Right renal pelvis (tissue), 4 donors: ENCODE measurements around the gene EPRS1. TPM values are rescaled to one million over a fixed set of nuclear protein-coding genes. Genes with fewer than 3 reads are reported as not detected.
"Not testable (repeated sequence)": the region's sequence is repeated elsewhere in the genome, so short reads cannot be mapped to it uniquely, and the experiment has no call there.

Source experiments
- DNase-seq, 4 donors: peaks; one replicate each; pipeline ENCODE4 v3.0.0-alpha.2; 2013; ENCODE audit warnings: low read depth in 4 of 4, low spot score in 3 of 4, missing footprints in 1 of 4
- polyA plus RNA-seq, 4 donors: library from polyadenylated mRNA; unstranded; fragments of 120-200 nt; gene quantifications; one replicate each; pipeline ENCODE4 v1.2.1, GENCODE V29; 2013; ENCODE audit not compliant: insufficient read length in 4 of 4

Gene EPRS1
- polyA plus RNA-seq, 4 donors, result 101 to 119 (median 112) TPM

DNA sequence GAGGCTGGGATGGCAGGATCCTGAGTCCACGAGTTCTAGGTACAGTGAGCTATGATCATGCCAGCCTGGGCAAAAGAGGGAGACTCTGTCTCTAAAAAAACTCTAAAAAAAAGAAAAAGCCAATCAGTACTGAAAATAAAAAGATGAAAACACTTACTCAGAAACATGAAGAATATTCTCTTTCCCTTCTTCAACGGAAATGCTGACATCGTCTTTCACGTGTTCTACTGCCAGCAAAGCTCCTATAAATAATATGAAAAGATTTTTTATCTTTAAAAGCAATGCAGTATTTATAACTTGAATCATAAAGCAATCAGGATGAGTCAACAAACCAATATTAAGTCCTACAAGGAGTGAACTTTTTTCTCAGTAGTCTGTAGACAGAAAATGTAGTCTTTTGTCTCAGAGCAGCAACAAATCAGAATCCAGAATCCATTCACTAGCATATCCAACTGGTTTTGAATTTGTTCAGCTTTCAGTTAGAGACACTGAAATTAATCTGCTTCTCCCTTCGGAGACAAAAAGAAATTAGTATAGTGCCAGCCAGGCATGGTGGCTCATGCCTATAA is 6.2 kb downstream of the EPRS1 start:
- DNase-seq, result no peak

DNA sequence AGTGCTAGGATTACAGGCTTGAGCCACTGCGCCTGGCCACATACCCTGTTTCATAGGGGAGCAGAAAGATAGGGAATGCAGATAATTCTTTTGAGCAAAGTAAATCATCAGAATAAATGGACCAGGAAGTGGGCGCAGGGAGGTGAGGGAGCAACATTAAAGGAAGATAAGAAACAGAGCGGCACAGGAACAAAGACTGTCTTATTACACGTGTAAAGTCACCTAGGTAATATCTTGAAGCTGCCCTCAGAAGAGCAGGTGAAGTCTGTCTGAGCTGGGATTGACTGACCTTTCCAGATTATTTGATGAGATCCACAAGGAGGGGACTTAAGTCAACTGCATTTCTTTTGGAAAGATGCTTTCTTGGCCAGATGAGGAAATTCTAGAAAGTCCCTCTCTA is 7.7 kb downstream of the EPRS1 start:
- DNase-seq, result no peak

DNA sequence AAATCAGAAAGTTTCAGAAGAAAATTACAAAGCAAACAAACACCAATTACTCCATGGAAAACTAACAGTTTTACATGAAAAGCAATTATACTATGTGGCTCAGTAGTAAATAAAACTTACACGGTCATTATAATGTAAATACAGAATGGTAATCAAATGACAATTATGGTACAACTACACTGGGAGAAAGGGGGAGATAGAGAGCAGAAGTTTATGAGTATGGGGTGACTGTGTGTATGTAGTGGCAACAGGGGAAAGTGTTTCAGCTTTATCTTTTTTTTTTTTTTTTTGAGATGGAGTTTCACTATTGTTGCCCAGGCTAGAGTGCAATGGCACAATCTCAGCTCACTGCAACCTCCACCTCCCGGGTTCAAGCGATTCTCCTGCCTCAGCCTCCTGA is 8.5 kb downstream of the EPRS1 start:
- not testable (repeated sequence) for DNase-seq

DNA sequence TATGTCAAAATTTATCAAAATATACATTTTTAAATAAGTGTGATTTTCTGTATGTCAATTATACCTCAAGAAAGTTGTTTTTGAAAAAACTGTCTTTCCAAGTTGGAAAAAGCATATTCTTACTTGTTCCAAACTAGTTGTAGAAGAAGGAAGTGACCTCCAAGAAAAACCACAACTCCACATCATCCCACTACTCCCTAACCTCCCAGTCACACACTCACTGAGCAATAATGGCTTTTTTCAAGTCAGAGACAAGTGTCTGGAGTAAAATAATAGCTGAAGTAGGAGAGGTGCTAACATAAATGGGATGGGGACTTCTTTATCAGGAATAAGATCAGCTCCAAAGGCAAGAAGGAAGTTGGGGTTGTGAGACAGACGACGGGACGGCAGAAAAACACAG is 13.4 kb downstream of the EPRS1 start:
- no peak for DNase-seq

DNA sequence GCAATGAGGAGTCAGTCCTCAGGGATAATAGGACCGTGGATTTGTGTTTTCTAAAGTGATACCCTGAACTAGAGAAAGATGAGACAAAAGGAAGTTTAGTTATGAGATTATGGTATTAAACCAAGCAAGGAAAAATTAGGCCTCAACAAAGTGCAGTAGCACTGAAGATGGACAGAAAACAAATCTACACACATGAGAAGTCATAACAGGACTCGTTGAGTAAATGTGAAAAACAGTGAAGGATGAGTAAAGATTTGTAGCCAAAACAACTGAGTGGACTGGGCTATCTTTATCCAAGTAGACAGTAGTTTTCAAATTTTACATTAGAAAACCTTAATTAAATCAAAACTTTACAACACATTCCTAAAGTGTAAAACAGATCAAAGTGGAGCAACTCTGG is 15.0 kb downstream of the EPRS1 start:
- no peak for DNase-seq

DNA sequence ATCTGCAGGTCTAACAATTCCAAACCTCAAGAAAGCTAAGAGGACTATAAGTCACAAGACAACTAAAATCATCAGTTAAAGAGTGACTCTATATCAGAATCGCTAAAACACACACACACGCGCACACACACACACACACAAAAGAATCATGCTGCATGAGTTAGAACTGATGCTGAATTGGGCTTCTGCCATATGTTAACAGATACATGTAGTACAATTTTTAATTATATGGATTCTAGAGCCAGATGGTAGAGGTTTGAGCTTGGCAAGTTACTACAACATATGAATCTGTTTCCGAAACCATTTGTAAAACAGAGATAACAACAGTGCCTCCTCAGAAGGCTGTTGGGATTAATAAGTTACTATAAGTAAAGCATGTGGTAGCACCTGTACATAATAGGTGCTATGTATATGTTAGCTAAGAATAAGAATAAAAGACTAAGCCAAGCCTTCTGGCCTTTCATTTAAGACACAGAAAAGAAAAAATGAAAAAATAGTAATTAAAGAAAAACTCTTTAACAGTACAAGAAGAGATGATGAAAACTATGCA is 17.9 kb downstream of the EPRS1 start:
- DNase-seq, result no peak

DNA sequence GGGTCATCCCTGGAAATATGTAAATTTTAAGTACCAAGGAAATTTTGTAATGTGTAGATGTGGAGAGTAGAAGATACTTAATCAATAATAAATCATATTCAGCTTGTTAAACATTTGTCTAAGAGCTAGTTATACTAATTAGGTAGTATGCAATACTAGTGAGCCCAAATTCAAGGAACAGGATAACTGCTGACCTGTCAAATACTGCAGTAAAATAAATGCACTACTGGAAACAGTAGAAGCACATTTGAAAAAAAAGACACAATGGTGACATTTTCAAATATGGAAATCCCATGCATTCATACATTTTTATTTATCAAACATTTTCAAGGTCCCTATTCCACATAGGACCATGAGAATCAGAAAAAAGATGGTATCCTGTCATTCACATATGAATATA is 27.2 kb downstream of the EPRS1 start:
- DNase-seq, result no peak

DNA sequence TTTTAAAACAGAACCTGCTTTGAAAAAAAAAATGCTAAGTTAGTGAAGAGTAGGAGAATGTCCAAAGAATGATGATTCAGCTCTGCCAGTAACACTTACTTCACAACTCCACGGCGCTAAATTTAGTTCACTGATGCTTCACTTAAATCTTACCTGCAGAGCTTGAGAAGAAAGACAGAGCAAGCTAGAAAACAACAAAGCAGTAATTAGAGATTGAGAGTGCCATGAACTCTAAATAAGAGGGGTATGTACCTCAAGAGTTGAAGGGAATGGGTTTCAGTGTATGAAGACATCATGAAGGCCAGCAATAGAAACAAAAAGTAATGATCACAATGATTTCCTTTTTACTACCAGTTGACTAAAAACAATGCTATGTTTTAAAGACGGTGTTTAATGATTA is 32.8 kb downstream of the EPRS1 start:
- DNase-seq, result no peak

DNA sequence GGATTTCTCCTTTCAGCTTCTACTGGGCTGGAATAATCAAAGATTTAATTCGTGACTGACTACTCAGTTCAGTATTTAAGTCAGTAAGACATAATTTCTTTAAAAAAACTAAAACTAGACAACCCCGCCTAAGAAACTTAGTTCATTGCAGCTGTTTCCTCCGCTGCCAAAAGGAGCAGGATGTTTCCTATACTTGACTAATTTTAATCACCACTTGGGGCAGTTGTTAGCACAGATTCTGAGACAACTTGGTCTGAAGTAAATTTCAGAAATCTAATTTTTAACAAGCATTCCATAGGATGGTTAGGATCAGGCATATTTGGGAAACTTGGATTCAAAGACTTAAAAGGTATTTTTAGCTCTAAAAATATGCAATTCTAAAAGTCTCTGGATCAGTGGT is 34.0 kb downstream of the EPRS1 start:
- DNase-seq, result no peak

DNA sequence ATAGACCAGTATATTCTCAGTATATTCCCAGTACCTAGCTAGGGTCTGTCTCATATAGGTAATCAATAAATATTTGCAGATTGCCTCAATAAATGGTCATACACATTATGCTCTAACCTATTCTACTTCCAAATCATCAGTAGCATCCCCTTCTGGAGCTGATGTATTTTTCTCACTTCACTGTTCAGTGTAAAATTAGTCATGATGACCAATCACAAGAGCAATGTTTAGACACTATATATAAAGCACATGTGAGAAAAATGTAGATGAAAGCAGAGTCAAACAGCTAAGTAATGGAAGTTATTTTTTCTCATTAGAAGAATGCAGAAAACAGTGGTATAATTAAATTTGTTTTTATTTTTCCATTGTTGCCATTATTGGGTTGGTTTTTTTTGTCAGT is 34.7 kb downstream of the EPRS1 start:
- no peak for DNase-seq

DNA sequence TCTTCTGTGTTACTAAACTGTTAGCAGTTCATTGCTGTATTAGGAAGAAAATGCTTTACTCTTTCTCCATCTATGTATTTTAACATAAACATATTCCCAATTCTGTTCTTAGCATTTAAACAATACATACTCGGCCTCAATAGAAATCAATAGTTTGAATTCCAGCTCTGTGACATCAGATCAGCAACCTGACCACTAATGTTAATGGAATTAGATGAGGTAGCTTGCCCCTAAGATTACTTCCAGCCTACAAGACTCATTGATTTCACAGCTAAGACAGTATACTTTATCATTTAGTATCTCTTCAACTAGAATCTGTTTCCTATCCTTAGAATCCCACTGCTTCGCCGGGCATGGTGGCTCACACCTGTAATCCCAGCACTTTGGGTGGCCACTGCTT is 38.9 kb downstream of the EPRS1 start:
- no peak for DNase-seq

DNA sequence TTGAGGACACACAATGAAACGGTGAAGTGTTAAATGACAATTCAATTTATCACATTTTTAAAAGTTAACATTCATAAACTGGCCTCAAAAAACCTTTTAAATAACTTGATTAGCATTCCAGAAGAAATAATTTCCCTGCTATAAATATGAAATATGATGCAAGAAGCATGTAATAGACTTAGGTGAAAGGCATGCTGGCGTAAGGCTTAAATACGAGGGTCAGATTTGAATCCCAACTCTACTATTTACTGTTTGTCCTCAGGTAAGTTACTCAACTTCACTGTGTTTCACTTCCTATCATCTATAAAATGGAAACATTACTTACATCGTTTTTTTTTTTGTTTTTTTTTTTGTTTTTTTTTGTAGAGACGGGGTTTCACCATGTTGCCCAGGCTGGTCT is 40.8 kb downstream of the EPRS1 start:
- no peak for DNase-seq

DNA sequence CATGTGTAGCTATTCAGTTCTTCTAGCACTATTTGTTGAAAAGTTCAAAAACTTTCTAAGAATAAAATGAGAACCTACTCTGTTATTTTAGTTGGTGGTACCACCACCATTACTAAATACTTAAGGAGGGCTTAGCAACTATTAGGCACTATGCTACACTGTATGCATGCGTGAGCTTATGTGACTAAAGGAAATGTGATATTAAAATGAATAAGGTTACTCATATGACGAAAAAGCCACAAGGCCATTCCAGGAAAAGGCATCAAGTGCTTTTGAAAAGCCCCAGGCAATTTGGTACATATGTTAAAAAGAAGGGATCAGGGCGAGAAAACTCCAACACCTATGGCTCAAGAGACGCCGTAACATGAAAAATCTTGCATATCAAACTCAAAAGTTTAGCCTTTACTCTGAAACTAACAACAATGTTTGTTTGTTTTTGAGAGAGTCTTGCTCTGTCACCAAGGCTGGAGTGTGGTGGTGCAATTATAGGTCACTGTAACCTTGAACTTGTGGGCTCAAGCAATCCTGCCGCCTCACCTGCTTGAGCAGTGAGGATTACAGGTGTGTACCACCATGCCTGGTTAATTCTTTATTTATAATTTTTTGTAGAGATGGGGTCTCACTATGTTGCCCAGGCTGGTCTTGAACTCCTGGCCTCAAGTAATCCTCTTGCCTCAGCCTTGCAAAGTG is 42.5 kb downstream of the EPRS1 start:
- DNase-seq, result no peak

DNA sequence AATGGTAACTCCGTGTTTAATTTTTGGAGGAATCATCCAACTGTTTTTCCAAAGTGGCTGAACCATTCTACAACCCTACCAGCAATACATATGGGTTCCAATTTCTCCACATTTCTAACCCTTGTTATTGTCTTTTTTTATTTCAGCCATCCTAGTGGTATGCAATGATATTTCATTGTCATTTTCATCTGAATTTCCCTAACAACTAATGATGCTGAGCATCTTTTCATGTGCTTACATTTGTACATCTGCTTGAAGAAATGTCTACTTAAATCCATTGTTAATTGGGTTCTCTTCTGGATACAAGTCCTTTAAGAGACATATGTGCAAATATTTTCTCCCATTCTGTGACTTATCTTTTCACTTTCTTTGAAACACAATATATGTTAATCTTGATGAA is 43.3 kb downstream of the EPRS1 start:
- DNase-seq, result no peak

DNA sequence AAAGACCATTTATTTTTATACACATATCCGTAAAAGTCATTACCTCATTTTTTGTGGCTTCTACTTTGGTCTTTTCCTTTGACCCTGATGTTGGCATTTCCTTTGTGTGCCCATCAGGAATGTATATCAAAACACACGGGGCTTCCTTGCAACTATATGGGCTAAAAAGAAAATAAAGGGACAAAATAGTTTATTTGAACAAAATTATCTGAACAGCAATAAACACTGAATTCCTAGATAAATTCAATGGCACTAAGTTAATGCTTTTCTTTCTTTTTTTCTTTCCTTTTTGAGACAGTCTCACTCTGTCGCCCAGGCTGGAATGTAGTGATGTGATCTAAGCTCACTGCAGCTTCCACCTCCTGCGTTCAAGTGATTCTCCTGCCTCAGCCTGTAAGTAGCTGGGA is 45.2 kb downstream of the EPRS1 start:
- DNase-seq, result no peak

DNA sequence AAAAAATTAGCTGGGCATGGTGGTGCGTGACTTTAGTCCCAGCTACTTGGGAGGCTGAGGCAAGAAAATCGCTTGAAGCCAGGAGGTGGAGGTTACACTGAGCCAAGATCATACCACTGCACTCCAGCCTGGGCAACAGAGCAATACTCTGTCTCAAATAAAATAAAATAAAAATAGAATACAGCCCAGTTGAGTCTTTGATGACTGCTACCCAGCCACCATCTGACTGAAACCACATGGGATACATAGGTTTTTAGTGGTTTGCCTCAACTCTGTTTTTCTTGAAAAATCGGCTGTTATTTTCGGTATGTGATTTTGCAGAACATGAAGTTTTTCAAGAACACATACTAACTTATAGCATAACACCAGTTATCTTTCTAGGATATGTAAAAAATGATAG is 46.5 kb downstream of the EPRS1 start:
- DNase-seq, result no peak

Other genes starting within 250 kb of the EPRS1 start
- under 1 TPM; 0.07 to 0.22 (median 0.15) TPM for gene SLC30A10, start 117.9 kb downstream of the EPRS1 start, polyA plus RNA-seq
- 10 to 100 TPM; 48.6 to 56.0 (median 51.7) TPM for gene BPNT1, start 43.3 kb upstream of the EPRS1 start, polyA plus RNA-seq
- 100 to 1,000 TPM in 2 of 4 donors, 10 to 100 TPM in 2; 92.0 to 100 (median 98.1) TPM for gene IARS2, start 47.6 kb upstream of the EPRS1 start, polyA plus RNA-seq
- gene RAB3GAP2, start 225.9 kb upstream of the EPRS1 start, polyA plus RNA-seq, result 10 to 100 TPM; 27.5 to 37.1 (median 32.6) TPM